HEK293 (cell line): ENCODE results near the gene DCTN5.

ENCODE experiments used
- BCL11A ChIP-seq: fragments of 450-650 bp; formaldehyde crosslinking; IDR thresholded peaks from 2 replicates; pipeline ENCODE4 v1.5.1; 2016; ENCODE audit warnings: low read depth, missing biosample characterization, missing genetic modification characterization
- MYNN ChIP-seq: fragments of 450-650 bp; formaldehyde crosslinking; IDR thresholded peaks from 2 replicates; pipeline ENCODE4 v1.5.1; 2016; ENCODE audit warnings: missing biosample characterization, missing genetic modification characterization, borderline replicate concordance
- RBAK ChIP-seq: fragments of 450-650 bp; formaldehyde crosslinking; IDR thresholded peaks from 2 replicates; pipeline ENCODE4 v1.5.1; 2016; ENCODE audit warnings: missing biosample characterization, missing genetic modification characterization
- TSHZ1 ChIP-seq: fragments of 450-650 bp; formaldehyde crosslinking; IDR thresholded peaks from 2 replicates; pipeline ENCODE4 v1.5.1; 2016; ENCODE audit warnings: missing biosample characterization, missing genetic modification characterization, borderline replicate concordance
- WT1 ChIP-seq: fragments of 450-650 bp; formaldehyde crosslinking; IDR thresholded peaks from 2 replicates; pipeline ENCODE4 v1.5.1; 2016; ENCODE audit warnings: missing biosample characterization, missing genetic modification characterization
- ZNF121 ChIP-seq: fragments of 450-650 bp; formaldehyde crosslinking; IDR thresholded peaks from 2 replicates; pipeline ENCODE4 v1.5.1; 2016; ENCODE audit warnings: missing biosample characterization, missing genetic modification characterization
- ZNF146 ChIP-seq: fragments of 450-650 bp; formaldehyde crosslinking; IDR thresholded peaks from 2 replicates; pipeline ENCODE4 v1.5.1; 2016; ENCODE audit warnings: missing biosample characterization, missing genetic modification characterization
- ZNF19 ChIP-seq: fragments of 450-650 bp; formaldehyde crosslinking; IDR thresholded peaks from 2 replicates; pipeline ENCODE4; 2016; ENCODE audit warnings: missing biosample characterization, missing genetic modification characterization, low read depth
- ZNF274 ChIP-seq, 2 experiments: fragments of 200-500 bp in 1 of 2; fragments of 450-650 bp in 1 of 2; sonication (Bioruptor generic) in 1 of 2; formaldehyde crosslinking in 1 of 2; IDR thresholded peaks; 2 replicates each; pipeline versions ENCODE4 v1.5.1 to v1.6.1; 2014 to 2016; ENCODE audit warnings: borderline replicate concordance in 1 of 2, inconsistent platforms in 1 of 2, low read length in 1 of 2, missing biosample characterization in 1 of 2, missing genetic modification characterization in 1 of 2
- ZNF311 ChIP-seq: fragments of 450-650 bp; formaldehyde crosslinking; IDR thresholded peaks from 2 replicates; pipeline ENCODE4 v1.5.1; 2017; ENCODE audit warnings: missing biosample characterization, missing genetic modification characterization, borderline replicate concordance
- ZNF354C ChIP-seq: fragments of 450-650 bp; formaldehyde crosslinking; IDR thresholded peaks from 2 replicates; pipeline ENCODE4 v1.5.1; 2016; ENCODE audit warnings: missing biosample characterization, missing genetic modification characterization, low read depth, borderline replicate concordance
- ZNF488 ChIP-seq: fragments of 450-650 bp; formaldehyde crosslinking; IDR thresholded peaks from 2 replicates; pipeline ENCODE4 v1.5.1; 2016; ENCODE audit warnings: missing biosample characterization, missing genetic modification characterization
- ZNF514 ChIP-seq: fragments of 450-650 bp; formaldehyde crosslinking; IDR thresholded peaks from 2 replicates; pipeline ENCODE4 v1.5.1; 2016; ENCODE audit warnings: missing biosample characterization, missing genetic modification characterization
- ZNF692 ChIP-seq: fragments of 450-650 bp; formaldehyde crosslinking; IDR thresholded peaks from 2 replicates; pipeline ENCODE4 v1.5.1; 2016; ENCODE audit warnings: missing biosample characterization, missing genetic modification characterization
- ZNF792 ChIP-seq: fragments of 450-650 bp; formaldehyde crosslinking; IDR thresholded peaks from 2 replicates; pipeline ENCODE4 v1.5.1; 2016; ENCODE audit warnings: missing biosample characterization, missing genetic modification characterization
- ZXDB ChIP-seq: fragments of 450-650 bp; formaldehyde crosslinking; IDR thresholded peaks from 2 replicates; pipeline ENCODE4 v1.5.1; 2016; ENCODE audit warnings: missing biosample characterization, missing genetic modification characterization
- TF ChIP-seq, protein P1 (sequence below): fragments of 450-650 bp; formaldehyde crosslinking; IDR thresholded peaks from 2 replicates; pipeline ENCODE4 v1.5.1; 2017; ENCODE audit warnings: missing biosample characterization, missing genetic modification characterization
- TF ChIP-seq, protein P2 (sequence below): fragments of 450-650 bp; formaldehyde crosslinking; IDR thresholded peaks from 2 replicates; pipeline ENCODE4 v1.5.1; 2016; ENCODE audit warnings: missing biosample characterization, missing genetic modification characterization
- TF ChIP-seq, protein P3 (sequence below): fragments of 450-650 bp; formaldehyde crosslinking; IDR thresholded peaks from 2 replicates; pipeline ENCODE4 v1.5.1; 2016; ENCODE audit warnings: missing biosample characterization, missing genetic modification characterization, borderline replicate concordance
- TF ChIP-seq, protein P4 (sequence below): fragments of 450-650 bp; formaldehyde crosslinking; IDR thresholded peaks from 2 replicates; pipeline ENCODE4 v1.5.1; 2016; ENCODE audit warnings: missing biosample characterization, missing genetic modification characterization
- TF ChIP-seq, protein P5 (sequence below): fragments of 450-650 bp; formaldehyde crosslinking; IDR thresholded peaks from 2 replicates; pipeline ENCODE4 v1.5.1; 2017; ENCODE audit warnings: missing biosample characterization, missing genetic modification characterization

DCTN5 gene

GRCh38 chr16:23640931-23641765, at the start of gene DCTN5, which contains the start of gene PALB2 (continued):
- TF ChIP-seq ZNF488 (tag by site-specific recombination), result no peak
- TF ChIP-seq RBAK (tag by site-specific recombination), result no peak
- TF ChIP-seq TSHZ1 (tag by site-specific recombination), result no peak
- no peak for TF ChIP-seq BCL11A (tag by site-specific recombination)
- TF ChIP-seq ZNF514 (tag by site-specific recombination), result no peak
- TF ChIP-seq, protein P1, sequence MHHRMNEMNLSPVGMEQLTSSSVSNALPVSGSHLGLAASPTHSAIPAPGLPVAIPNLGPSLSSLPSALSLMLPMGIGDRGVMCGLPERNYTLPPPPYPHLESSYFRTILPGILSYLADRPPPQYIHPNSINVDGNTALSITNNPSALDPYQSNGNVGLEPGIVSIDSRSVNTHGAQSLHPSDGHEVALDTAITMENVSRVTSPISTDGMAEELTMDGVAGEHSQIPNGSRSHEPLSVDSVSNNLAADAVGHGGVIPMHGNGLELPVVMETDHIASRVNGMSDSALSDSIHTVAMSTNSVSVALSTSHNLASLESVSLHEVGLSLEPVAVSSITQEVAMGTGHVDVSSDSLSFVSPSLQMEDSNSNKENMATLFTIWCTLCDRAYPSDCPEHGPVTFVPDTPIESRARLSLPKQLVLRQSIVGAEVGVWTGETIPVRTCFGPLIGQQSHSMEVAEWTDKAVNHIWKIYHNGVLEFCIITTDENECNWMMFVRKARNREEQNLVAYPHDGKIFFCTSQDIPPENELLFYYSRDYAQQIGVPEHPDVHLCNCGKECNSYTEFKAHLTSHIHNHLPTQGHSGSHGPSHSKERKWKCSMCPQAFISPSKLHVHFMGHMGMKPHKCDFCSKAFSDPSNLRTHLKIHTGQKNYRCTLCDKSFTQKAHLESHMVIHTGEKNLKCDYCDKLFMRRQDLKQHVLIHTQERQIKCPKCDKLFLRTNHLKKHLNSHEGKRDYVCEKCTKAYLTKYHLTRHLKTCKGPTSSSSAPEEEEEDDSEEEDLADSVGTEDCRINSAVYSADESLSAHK (tag by site-specific recombination), result 0 out of 2 replicates have a peak, but pooled peaks have one; percentile 0
- TF ChIP-seq, protein P2, sequence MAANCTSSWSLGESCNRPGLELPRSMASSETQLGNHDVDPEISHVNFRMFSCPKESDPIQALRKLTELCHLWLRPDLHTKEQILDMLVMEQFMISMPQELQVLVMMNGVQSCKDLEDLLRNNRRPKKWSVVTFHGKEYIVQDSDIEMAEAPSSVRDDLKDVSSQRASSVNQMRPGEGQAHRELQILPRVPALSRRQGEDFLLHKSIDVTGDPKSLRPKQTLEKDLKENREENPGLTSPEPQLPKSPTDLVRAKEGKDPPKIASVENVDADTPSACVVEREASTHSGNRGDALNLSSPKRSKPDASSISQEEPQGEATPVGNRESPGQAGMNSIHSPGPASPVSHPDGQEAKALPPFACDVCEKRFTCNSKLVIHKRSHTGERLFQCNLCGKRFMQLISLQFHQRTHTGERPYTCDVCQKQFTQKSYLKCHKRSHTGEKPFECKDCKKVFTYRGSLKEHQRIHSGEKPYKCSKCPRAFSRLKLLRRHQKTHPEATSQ (tag by site-specific recombination), result no peak
- TF ChIP-seq ZNF692, result no peak
- TF ChIP-seq ZNF121, result no peak
- TF ChIP-seq ZNF354C (tag by site-specific recombination), result no peak
- TF ChIP-seq, protein P3, sequence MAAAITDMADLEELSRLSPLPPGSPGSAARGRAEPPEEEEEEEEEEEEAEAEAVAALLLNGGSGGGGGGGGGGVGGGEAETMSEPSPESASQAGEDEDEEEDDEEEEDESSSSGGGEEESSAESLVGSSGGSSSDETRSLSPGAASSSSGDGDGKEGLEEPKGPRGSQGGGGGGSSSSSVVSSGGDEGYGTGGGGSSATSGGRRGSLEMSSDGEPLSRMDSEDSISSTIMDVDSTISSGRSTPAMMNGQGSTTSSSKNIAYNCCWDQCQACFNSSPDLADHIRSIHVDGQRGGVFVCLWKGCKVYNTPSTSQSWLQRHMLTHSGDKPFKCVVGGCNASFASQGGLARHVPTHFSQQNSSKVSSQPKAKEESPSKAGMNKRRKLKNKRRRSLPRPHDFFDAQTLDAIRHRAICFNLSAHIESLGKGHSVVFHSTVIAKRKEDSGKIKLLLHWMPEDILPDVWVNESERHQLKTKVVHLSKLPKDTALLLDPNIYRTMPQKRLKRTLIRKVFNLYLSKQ, result no peak
- peak; percentile 84 for TF ChIP-seq ZXDB (tag by site-specific recombination)
- TF ChIP-seq ZNF311, result no peak
- TF ChIP-seq ZNF19 (tag by site-specific recombination), result no peak
- no peak for TF ChIP-seq ZNF792 (tag by site-specific recombination)
- TF ChIP-seq, protein P4, sequence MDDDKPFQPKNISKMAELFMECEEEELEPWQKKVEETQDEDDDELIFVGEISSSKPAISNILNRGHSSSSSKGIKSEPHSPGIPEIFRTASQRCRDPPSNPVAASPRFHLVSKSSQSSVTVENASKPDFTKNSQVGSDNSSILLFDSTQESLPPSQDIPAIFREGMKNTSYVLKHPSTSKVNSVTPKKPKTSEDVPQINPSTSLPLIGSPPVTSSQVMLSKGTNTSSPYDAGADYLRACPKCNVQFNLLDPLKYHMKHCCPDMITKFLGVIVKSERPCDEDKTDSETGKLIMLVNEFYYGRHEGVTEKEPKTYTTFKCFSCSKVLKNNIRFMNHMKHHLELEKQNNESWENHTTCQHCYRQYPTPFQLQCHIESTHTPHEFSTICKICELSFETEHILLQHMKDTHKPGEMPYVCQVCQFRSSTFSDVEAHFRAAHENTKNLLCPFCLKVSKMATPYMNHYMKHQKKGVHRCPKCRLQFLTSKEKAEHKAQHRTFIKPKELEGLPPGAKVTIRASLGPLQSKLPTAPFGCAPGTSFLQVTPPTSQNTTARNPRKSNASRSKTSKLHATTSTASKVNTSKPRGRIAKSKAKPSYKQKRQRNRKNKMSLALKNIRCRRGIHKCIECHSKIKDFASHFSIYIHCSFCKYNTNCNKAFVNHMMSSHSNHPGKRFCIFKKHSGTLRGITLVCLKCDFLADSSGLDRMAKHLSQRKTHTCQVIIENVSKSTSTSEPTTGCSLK (tag by site-specific recombination), result no peak
- no peak for TF ChIP-seq MYNN (tag by site-specific recombination)
- no peak for TF ChIP-seq ZNF274 (IDR thresholded peaks at IDR 0.05; ENCODE audit: low read length)
- TF ChIP-seq ZNF274 (tag by site-specific recombination; IDR thresholded peaks at IDR 0.05; ENCODE audit: borderline replicate concordance), result no peak
- TF ChIP-seq, protein P5, sequence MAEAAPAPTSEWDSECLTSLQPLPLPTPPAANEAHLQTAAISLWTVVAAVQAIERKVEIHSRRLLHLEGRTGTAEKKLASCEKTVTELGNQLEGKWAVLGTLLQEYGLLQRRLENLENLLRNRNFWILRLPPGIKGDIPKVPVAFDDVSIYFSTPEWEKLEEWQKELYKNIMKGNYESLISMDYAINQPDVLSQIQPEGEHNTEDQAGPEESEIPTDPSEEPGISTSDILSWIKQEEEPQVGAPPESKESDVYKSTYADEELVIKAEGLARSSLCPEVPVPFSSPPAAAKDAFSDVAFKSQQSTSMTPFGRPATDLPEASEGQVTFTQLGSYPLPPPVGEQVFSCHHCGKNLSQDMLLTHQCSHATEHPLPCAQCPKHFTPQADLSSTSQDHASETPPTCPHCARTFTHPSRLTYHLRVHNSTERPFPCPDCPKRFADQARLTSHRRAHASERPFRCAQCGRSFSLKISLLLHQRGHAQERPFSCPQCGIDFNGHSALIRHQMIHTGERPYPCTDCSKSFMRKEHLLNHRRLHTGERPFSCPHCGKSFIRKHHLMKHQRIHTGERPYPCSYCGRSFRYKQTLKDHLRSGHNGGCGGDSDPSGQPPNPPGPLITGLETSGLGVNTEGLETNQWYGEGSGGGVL (tag by site-specific recombination), result no peak
- no peak for TF ChIP-seq ZNF146
- TF ChIP-seq WT1 (tag by site-specific recombination), result no peak
